ENCODE results near the gene SORCS2.

SORCS2 gene

DNA sequence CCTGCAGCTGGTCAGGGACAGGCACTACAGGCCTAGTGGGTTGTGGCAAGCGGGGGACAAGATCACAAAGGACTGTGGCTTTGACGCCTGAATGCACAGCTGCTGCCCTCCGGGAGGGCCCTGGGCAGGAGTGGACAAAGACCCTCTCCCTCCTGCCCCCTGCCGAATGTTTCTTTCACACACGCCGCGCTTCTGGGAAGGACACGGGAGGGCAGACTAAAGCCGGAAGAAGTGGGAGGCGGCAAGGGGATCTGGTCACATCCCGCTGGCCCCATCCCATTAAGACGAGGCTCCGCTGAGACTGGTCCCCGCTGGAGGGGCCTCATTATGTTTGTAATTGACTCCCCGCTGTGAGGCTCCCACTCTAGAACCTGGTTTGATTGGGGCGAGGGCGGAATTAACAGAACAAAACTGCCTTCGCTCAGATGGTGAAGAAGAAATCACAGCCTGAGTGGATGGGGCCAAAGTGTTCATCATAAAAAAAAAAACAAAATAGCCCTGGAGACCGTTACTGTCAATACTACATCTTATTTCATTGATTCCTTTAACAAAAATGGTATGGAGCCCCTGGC, 280.2 kb downstream of the SORCS2 start:
- H3K4me3 ChIP-seq (replicated peaks in 1 of 2; ENCODE audit: low read depth in 2 of 2, low read length in 2 of 2): no peak overlapping the region
- DNase-seq (ENCODE audit: low read depth in 2 of 2): no peak
- TF ChIP-seq, protein P1, sequence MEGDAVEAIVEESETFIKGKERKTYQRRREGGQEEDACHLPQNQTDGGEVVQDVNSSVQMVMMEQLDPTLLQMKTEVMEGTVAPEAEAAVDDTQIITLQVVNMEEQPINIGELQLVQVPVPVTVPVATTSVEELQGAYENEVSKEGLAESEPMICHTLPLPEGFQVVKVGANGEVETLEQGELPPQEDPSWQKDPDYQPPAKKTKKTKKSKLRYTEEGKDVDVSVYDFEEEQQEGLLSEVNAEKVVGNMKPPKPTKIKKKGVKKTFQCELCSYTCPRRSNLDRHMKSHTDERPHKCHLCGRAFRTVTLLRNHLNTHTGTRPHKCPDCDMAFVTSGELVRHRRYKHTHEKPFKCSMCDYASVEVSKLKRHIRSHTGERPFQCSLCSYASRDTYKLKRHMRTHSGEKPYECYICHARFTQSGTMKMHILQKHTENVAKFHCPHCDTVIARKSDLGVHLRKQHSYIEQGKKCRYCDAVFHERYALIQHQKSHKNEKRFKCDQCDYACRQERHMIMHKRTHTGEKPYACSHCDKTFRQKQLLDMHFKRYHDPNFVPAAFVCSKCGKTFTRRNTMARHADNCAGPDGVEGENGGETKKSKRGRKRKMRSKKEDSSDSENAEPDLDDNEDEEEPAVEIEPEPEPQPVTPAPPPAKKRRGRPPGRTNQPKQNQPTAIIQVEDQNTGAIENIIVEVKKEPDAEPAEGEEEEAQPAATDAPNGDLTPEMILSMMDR (IDR thresholded peaks at IDR 0.05; ENCODE audit: low read depth, low read length): no peak

DNA sequence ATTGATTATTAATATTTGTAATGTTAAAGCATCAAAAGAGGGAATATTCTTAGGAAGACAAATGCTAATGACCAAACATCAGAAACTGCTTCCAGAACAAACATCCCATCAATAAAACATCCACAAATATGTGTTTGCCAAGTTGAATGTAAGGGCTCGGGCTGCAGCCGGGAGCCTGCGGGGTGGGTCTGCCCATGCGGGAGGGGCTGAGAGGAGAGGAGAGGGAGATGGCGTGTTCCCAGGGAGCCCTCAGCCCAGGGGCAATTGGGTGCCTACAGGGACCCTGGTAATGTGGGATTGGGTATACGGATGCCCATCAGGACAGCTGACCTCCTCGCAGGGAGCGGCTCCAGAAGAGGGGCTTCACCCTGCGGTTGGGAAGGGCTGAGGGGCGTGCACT, 280.7 kb downstream of the SORCS2 start:
- no peak overlapping the region for H3K4me3 ChIP-seq (replicated peaks in 1 of 2; ENCODE audit: low read depth in 2 of 2, low read length in 2 of 2)
- TF ChIP-seq, protein P1 (IDR thresholded peaks at IDR 0.05; ENCODE audit: low read depth, low read length): no peak

DNA sequence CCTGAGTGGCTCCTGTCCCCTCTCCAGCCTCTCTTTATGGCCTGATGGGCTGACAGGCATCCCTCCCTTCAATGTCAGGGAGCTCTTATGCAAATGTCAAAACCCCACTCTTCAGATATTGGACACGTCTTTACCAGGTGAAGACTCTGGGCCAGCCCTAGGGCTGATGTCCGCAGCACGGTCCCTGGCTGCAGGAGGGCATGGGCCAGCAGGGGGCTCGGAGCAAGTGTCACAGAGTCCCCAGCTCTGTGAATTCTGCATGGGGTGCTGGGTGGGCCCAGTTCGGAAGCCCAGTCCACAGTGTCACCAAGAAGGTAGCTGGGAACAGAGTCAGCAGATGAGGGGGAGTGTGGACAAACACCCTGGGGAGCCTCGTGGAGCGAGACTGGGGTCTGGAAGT, 282.0 kb downstream of the SORCS2 start:
- H3K4me3 ChIP-seq (replicated peaks in 1 of 2; ENCODE audit: low read depth in 2 of 2, low read length in 2 of 2): no peak overlapping the region
- TF ChIP-seq, protein P1 (IDR thresholded peaks at IDR 0.05; ENCODE audit: low read depth, low read length): no peak
- no peak for DNase-seq (ENCODE audit: low read depth in 2 of 2)

More for the DNA sequence above, 280.7 kb downstream of the SORCS2 start:
- DNase-seq (ENCODE audit: low read depth in 2 of 2): no peak

DNA sequence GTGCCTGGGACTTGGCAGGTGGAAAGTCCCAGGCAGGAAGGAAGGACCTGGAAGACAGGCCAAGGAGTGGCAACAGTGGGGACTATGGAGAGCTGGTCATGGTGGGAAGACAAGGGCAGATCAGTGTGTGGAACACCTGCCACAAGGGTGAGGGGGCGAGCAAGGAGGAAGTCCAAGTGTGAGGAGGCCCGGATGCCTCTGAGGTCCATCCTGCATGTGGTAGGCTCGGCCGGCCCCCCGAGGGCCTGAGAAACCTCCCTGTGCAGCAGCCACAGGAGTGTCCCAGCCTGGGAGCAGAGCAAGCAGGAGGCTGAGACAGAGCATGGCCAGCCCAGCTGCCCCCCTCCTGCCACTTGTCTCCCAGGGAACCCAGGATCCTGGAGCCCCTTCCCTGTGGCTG, 282.9 kb downstream of the SORCS2 start:
- DNase-seq (ENCODE audit: low read depth in 2 of 2): no peak
- no peak overlapping the region for H3K4me3 ChIP-seq (replicated peaks in 1 of 2; ENCODE audit: low read depth in 2 of 2, low read length in 2 of 2)
- TF ChIP-seq, protein P1 (IDR thresholded peaks at IDR 0.05; ENCODE audit: low read depth, low read length): no peak

DNA sequence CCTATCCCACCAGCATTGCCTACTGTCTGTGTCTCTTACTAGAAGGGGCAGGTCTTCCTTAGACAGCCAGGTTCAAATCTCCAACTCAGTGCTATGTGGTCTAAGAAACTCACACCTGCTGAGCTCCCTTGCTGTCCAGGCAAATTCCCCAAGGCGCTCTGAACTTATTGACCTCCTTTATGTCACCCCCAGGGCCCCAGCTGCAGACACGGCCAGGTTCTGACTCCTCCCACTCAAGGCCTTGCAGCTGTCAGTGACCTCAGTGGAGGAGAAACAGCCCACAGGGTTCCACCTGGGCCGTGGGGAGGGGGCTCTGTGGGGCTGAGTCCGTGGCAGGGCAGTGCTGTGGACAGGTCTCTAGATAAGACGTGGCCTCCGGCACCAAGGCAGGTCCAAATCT, 284.5 kb downstream of the SORCS2 start:
- no peak overlapping the region for H3K4me3 ChIP-seq (replicated peaks in 1 of 2; ENCODE audit: low read depth in 2 of 2, low read length in 2 of 2)
- DNase-seq (ENCODE audit: low read depth in 2 of 2): no peak
- TF ChIP-seq, protein P1 (IDR thresholded peaks at IDR 0.05; ENCODE audit: low read depth, low read length): no peak

DNA sequence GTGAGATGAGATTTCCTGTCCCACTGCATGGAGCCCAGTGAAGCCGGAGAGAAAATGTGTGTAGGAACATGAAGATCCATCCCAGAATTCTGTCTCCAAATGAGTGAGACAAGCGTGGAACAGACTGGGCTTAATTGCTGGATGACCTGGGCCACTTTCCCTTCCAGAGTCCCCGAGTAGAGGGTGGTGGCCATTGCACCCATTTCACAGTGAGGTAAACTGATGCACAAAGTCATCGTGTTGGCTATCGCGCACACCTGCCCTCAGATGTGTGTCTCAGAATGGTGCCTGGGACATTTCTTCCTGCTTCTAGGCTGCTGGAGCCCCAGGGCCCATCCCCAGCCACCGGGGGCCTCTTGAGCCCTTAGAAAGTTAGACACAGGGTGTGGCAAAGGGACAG, 285.4 kb downstream of the SORCS2 start:
- DNase-seq (ENCODE audit: low read depth in 2 of 2): no peak
- H3K4me3 ChIP-seq (replicated peaks in 1 of 2; ENCODE audit: low read depth in 2 of 2, low read length in 2 of 2): no peak overlapping the region
- TF ChIP-seq, protein P1 (IDR thresholded peaks at IDR 0.05; ENCODE audit: low read depth, low read length): no peak

DNA sequence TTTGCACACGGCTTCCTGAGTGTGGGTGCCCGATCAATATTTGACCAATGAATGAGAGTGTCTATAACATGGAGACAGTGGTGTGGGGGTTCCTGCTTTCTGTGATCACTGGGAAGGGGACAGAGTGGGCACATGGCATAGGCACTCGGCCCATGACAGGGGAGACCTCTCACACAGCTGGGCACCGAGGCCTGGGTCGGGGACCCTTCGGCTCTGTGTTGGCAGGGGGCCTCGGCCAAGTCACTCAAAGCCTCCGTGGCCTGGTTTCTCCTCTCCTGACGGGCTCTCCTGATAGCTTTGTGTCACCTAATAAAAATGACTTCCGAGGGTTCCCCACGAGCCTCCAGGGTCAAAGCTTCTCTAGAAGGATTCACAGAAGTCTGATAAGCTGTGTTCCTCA, 286.3 kb downstream of the SORCS2 start:
- TF ChIP-seq, protein P1 (IDR thresholded peaks at IDR 0.05; ENCODE audit: low read depth, low read length): no peak
- no peak for DNase-seq (ENCODE audit: low read depth in 2 of 2)
- no peak overlapping the region for H3K4me3 ChIP-seq (replicated peaks in 1 of 2; ENCODE audit: low read depth in 2 of 2, low read length in 2 of 2)
